HAP-1 (cell line): ENCODE data around the gene PLA2G3.
"Not testable (repeated sequence)": the region's sequence is repeated elsewhere in the genome, so short reads cannot be mapped to it uniquely, and the experiment has no call there.

Experiments used
- DNase-seq, 2 experiments: peaks; one replicate each; pipeline ENCODE4 v3.0.0-alpha.2; 2016 to 2020; ENCODE audit warnings: low spot score in 2 of 2
- H3K27me3 ChIP-seq: fragments of 250-450 bp; sonication (Bioruptor Pico); 2 replicates; pipeline ENCODE4 v1.5.1; 2020; ENCODE audit warnings: low read depth, mild to moderate bottlenecking, moderate library complexity
- H3K36me3 ChIP-seq: fragments of 250-450 bp; sonication (Bioruptor Pico); replicated peaks from 2 replicates; pipeline ENCODE4 v1.5.1; 2020; ENCODE audit warnings: mild to moderate bottlenecking
- H3K4me1 ChIP-seq: fragments of 250-450 bp; sonication (Bioruptor Pico); 2 replicates; pipeline ENCODE4 v1.5.1; 2020; ENCODE audit warnings: mild to moderate bottlenecking
- H3K4me3 ChIP-seq: fragments of 250-450 bp; sonication (Bioruptor Pico); 2 replicates; pipeline ENCODE4 v1.5.1; 2020; ENCODE audit warnings: mild to moderate bottlenecking, moderate library complexity
- H3K9me3 ChIP-seq: fragments of 250-450 bp; sonication (Bioruptor Pico); 2 replicates; pipeline ENCODE4 v1.5.1; 2020; ENCODE audit warnings: mild to moderate bottlenecking, moderate library complexity
- in situ Hi-C: fragments of 300-500 bp; cut with MboI; formaldehyde crosslinking; loops from 3 replicates; pipeline ENCODE4 v1.14.3; 2020; ENCODE audit warnings: low sequenced_read_pairs, inconsistent platforms, mixed read lengths

PLA2G3 gene

DNA sequence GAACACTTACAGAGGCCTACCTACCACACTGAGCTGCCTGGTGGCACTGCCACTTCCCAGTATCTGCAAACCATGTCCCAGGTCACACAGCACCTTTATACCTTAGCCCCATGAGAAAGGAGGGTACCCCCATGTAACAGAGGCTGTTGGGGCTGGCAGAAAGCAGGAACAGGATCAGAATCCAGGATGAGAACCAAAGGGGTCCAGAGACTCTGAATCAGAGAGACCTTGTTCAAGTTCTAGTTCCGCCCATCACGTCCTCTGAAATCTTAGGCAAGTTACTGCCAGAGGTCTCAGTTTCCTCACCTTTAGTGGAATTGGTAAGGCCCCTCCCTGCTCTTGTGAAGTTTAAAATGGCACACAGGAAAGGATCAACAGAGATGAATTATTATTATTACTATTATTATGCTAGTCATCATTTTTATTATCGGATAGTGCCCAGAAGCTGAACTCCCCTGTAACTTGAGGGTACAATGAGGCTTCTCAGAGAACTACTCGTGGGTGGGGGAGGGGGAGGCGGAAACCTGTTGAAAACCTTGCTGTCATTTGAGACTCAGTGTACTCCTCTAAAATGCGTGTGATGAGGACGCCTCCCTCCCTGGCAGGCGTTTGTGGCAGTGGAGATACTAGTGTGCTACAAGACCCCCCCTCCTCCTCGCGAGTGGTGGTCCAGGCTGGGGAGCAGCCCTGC is 42.2 kb downstream of the PLA2G3 start:
- H3K4me1 ChIP-seq, result no peaks in the 10 kb centered on the region
- H3K36me3 ChIP-seq, result no peaks in the 10 kb centered on the region; the same call in 1 of the 2 replicates
- no peak overlapping the region for H3K4me3 ChIP-seq
- H3K9me3 ChIP-seq, result no peaks in the 10 kb centered on the region
- DNase-seq, result no peak
- no peaks in the 10 kb centered on the region for H3K27me3 ChIP-seq
- in situ Hi-C loops, result no loop called here

DNA sequence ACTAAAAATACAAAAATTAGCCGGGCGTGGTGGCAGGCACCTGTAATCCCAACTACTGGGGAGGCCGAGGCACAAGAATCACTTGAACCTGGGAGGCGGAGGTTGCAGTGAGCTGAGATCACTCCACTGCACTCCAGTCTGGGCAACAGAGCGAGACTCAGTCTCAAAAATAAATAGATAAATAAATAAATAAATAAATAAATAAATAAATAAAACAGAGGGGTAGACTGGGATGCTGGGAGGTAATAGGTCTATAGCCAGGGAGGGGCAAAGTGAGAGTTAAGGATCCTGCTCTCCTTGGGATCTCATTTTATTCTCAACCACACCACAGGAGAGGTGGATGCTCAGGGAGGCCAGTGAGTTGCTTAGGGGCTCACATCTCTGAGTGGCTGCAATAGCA is 42.8 kb downstream of the PLA2G3 start:
- H3K9me3 ChIP-seq, DNase-seq, H3K36me3 ChIP-seq, H3K27me3 ChIP-seq, H3K4me3 ChIP-seq, in situ Hi-C loops, H3K4me1 ChIP-seq: not testable (repeated sequence)

DNA sequence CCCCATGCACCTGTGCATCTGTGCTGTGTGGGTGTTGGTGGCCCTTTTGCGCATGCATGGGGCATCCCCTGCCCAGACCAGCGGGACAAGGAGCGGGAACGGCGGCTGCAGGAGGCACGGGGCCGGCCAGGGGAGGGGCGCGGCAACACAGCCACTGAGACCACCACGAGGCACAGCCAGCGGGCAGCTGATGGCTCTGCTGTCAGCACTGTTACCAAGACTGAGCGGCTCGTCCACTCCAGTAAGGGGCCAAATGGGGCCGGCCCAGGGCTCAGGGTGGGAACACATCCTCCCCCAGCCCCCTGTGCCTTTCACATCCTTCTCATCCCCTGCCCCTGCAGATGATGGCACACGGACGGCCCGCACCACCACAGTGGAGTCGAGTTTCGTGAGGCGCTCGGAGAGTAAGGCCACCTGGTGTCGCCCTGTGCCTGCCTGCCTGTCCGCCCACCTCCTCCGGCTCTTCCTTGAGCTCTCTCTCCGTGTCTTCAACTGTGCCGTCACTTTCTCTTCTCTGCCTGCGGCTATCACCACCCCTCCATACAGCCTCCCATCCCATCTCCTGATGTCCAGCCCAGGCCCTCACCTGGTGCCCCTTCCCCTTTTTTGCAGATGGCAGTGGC is 43.5 kb downstream of the PLA2G3 start:
- H3K4me3 ChIP-seq, result no peak overlapping the region
- no peaks in the 10 kb centered on the region for H3K27me3 ChIP-seq
- H3K36me3 ChIP-seq, result no peaks in the 10 kb centered on the region; the same call in none of the 2 replicates
- H3K4me1 ChIP-seq, result no peaks in the 10 kb centered on the region
- in situ Hi-C loops, result no loop called here
- DNase-seq, result no peak
- H3K9me3 ChIP-seq, result no peaks in the 10 kb centered on the region

DNA sequence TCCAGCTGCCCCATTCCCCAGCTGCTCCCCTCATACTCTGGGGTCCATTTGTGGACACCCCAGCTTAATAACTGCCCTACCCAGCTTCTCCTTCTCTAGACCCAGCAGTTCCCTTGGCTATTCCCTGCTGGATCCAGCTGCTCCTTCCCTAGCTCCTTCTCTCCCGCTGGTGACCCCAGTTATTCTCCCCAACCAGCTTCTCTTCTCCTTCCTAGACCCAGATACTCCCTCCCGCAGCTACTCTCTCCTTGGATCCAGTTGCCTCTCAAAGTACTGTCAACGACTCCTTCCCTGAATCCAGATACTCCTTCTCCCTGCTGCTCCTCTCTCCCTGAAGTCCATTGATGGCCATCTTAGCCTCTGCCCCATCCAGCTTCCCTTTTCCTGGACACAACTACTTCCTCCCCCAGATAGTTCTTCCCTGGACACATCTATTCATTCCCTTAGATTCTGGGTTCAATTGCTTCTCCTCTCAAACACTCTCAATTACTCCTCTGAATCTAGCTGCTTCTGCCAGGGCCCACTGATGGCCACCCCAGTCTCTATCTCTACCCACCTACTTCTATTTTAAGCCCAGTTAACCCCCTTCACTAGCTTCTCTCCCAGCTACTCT is 44.6 kb downstream of the PLA2G3 start:
- H3K9me3 ChIP-seq, result no peaks in the 10 kb centered on the region
- no peak for DNase-seq
- no peaks in the 10 kb centered on the region for H3K4me1 ChIP-seq
- H3K36me3 ChIP-seq, result no peaks in the 10 kb centered on the region; the same call in none of the 2 replicates
- in situ Hi-C loops, result no loop called here
- H3K4me3 ChIP-seq, result no peak overlapping the region
- H3K27me3 ChIP-seq, result no peaks in the 10 kb centered on the region

DNA sequence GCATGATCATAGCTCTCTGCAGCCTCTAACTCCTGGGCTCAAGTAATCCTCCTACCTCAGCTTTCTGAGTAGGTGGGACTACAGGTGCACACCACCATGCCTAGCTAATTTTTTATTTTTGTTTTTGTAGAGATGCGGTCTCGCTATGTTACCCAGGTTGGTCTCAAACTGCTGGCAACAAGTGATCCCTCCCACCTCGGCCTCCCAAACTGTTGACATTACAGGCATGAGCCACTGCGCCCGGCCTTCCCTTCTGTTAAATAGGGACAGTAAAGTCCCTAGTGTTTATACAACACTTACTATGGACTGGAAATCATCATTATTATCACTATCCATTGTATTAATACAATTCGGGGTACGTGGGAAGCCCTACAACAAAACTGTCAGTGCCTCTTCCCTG is 45.6 kb downstream of the PLA2G3 start:
- no peaks in the 10 kb centered on the region for H3K9me3 ChIP-seq
- no peaks in the 10 kb centered on the region for H3K27me3 ChIP-seq
- no peaks in the 10 kb centered on the region for H3K4me1 ChIP-seq
- H3K36me3 ChIP-seq, result no peaks in the 10 kb centered on the region; the same call in none of the 2 replicates
- in situ Hi-C loops, result no loop called here
- no peak overlapping the region for H3K4me3 ChIP-seq
- DNase-seq, result no peak

DNA sequence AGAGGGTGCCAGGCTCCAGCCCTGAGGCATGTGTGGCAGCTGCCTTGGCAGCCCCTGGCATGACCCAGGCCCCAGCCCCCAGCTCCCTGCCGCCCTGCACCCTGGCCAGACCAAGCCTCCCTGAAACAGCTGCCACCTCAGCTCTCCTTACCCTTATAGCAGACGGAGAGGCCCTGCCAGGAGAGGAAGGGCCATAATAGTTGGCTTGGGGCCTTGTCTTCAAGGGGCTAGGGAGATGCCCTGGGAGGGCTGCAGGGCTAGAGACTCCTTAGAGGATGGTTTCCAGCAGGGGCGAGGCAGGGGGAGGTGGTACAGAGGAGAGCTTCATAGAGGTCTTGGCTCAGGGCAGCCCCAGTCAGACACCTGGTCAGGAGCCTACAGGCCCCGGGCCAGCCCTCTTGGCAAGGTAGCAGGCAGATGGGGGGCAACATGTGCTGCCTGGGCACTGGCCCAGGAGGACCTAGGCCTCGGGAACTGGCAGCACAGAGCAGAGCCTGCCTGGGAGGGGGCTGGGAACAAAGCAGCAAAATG is 46.2 kb downstream of the PLA2G3 start:
- in situ Hi-C loops, result no loop called here
- Histone ChIP-seq H3K27me3 (no peaks in the 10 kb centered on the region), H3K4me1 (no peaks in the 10 kb centered on the region), H3K36me3 (no peaks in the 10 kb centered on the region; the same call in none of the 2 replicates), H3K9me3 (no peaks in the 10 kb centered on the region), H3K4me3 (no peak overlapping the region)
- no peak for DNase-seq

DNA sequence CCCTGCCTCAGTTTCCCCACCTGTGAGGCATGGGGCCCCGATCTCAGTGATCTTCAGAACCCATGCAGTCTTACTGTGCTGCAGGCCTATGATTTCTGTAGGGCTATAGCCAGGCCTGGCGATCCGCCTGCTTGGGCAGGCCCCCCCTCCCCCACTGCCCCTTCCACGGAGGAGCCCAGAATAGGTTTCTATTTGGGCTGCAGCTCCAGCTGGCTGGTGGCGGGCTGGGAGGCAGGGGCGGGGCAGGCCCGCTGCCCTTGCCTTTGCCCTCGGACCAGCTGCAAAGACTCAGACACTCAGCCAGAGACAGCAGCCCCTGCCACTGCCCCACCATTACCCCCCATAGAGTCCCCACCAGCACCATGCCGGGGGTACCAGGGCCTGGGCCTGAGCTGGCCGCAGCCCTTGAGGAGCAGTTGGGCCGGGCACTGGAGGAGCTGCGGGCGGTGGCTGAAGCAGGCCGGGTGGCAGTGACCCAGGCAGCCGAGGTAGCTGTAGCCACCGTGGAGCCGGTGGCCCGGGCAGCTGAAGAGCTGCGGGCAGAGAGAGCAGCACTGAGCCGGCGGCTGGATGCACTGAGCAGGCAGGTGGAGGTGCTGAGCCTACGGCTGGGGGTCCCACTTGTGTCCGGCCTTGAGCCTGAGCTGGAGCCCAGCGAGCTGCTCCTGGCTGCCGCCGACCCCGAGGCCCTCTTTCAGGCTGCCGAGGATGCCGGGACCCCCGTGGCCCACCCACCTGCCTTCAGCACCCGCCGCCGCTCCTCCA is 47.0 kb downstream of the PLA2G3 start:
- DNase-seq, result no peak
- no peak overlapping the region for H3K4me3 ChIP-seq
- H3K4me1 ChIP-seq, result no peaks in the 10 kb centered on the region
- no peaks in the 10 kb centered on the region for H3K9me3 ChIP-seq
- no peaks in the 10 kb centered on the region for H3K27me3 ChIP-seq
- H3K36me3 ChIP-seq, result peaks cover 5% of the 10 kb centered on the region
- in situ Hi-C loops, result no loop called here

DNA sequence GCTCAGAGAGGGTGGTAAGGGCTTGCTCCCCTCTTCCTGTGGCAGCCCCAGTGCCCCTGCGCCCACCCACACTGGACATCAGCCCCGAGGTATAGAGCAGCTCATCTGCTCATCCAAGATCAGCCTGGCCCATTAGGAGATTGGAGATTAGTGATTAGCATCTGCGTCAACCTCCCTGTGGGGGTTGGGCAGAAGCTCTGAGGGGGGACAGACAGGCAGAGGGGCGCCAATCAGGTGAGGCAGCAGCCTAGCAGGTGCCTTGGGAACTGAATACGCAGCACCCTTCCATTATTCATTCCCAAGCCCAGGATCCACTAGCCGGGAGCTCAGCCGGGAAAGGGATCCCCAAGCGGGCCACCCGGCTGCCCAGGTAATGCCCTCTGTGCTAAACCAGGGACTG is 48.1 kb downstream of the PLA2G3 start:
- in situ Hi-C loops, result no loop called here

DNA sequence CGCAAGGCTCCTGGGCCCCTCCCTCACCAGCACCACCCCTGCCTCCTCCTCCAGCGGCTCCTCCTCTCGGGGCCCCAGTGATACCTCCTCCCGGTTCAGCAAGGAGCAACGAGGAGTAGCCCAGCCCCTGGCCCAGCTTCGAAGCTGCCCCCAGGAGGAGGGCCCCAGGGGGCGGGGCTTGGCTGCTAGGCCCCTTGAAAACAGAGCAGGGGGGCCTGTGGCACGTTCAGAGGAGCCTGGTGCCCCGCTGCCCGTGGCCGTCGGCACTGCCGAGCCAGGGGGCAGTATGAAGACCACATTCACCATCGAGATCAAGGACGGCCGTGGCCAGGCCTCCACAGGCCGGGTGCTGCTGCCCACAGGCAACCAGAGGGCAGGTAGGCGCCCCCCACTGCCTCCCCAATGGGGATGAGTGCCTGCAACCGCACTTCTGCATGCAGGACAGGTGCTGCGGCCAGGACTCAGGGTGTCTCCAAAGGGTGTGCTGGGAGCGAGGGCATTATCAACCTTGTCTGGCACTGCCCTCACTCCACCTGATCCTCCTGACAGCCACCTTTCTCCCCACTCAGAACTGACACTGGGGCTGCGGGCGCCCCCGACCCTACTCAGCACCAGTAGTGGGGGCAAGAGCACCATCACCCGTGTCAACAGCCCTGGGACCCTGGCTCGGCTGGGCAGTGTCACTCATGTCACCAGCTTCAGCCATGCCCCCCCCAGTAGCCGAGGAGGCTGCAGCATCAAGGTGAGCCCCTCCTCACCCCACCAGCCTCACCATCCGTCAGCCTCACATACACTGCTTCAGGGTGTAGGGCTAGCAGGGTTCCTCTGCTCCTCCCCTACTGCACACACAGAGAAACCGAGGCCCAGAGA is 49.0 kb downstream of the PLA2G3 start:
- DNase-seq, result no peak
- Histone ChIP-seq H3K9me3 (no peaks in the 10 kb centered on the region), H3K4me3 (no peak overlapping the region), H3K36me3 (peaks cover 8% of the 10 kb centered on the region), H3K4me1 (no peaks in the 10 kb centered on the region), H3K27me3 (no peaks in the 10 kb centered on the region)
- in situ Hi-C loops, result no loop called here

More for the DNA sequence above, 48.1 kb downstream of the PLA2G3 start:
- Histone ChIP-seq H3K27me3 (no peaks in the 10 kb centered on the region), H3K4me1 (no peaks in the 10 kb centered on the region), H3K36me3 (peaks cover 8% of the 10 kb centered on the region), H3K4me3 (no peak overlapping the region), H3K9me3 (no peaks in the 10 kb centered on the region)
- DNase-seq, result no peak

DNA sequence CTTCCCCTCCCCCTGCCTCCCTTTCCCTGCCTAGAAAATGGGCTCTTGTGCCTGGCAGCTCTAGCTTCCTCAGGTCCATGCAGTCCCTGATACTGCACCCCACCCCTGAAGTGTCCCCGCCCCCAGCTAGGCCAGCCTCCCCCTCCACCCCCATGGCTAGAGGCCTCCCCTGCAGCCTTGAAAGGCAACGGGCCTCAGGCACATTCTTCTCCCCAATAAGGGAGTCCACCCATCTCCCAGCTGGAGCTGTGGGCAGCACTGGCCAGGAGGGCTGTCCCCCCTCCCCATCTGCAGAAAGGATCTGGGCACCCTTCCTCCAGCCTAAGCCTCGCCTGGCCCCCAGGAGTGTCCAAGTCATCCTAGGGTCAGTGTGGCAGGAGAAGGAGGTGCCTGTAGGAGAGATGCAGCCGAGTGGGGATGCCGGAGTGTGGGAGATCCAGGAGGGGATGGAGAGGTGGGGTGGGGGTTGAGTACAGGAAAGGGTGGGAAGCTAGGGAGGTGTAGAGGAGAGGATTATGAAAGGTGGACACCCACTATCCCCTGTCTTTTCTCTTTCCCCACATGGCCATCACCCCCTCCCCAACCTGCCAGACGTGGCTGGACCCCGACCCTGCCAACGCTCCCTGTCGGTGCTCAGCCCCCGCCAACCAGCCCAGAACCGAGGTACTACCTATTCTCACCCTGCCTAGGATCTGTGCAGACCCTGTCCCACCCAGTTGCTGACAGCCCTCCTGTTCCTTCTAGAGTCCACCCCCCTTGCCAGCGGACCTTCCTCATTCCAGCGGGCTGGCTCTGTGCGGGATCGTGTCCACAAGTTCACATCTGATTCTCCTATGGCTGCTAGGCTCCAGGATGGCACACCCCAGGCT is 49.9 kb downstream of the PLA2G3 start:
- H3K27me3 ChIP-seq, result no peaks in the 10 kb centered on the region
- H3K9me3 ChIP-seq, result no peaks in the 10 kb centered on the region
- no peak for DNase-seq
- in situ Hi-C loops, result no loop called here
- no peaks in the 10 kb centered on the region; the same call in 1 of the 2 replicates for H3K4me1 ChIP-seq
- peaks cover 8% of the 10 kb centered on the region for H3K36me3 ChIP-seq
- H3K4me3 ChIP-seq, result no peak overlapping the region

DNA sequence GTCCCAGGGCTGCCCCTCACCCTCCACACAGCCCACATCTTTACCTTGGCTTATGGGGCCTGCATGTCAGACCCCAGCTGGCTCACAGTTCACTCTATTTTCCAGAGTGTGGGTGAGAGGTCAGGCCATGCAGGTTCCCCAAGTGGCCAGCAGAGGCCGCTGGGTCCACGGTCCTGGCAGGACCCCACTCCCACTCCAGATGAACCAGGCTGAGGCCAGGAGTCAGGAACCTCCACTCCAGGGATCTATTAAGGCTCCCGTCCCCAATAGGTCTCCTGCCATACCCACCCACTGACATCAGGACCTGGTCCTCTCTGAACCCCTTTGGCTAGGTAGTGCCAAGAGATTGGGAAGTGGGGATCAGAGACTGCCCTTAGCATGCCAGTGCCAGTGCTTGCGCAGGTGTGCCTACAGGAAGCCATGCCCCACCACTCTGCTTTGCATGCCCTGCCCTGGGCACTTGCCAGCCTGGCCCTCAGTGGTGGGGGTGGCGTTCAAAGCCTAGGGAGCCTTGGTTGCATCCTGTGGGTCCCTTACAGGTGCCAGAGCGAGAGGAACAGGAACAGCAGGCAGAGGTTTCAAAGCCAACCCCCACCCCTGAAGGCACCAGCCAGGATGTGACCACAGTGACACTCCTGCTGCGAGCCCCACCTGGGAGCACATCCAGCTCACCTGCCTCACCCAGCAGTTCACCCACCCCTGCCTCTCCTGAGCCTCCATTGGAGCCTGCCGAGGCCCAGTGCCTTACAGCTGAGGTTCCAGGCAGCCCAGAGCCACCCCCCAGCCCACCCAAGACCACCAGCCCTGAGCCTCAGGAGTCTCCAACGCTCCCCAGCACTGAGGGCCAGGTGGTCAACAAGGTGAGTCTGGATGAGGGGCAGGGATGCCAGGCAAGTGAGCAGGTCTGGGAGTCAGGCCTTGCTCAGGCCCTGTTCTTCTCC is 50.9 kb downstream of the PLA2G3 start:
- peak in 1 of 2 experiments; percentile 62 for DNase-seq
- Histone ChIP-seq H3K9me3 (no peaks in the 10 kb centered on the region), H3K4me3 (no peak overlapping the region), H3K27me3 (no peaks in the 10 kb centered on the region), H3K36me3 (peaks cover 8% of the 10 kb centered on the region), H3K4me1 (no peaks in the 10 kb centered on the region; the same call in 1 of the 2 replicates)
- in situ Hi-C loops, result loop anchor here (10.0 kb wide), 1 partner anchor 145 kb away; no protein-coding TSS in a partner anchor
